Liver (tissue), 3 donors: ENCODE results near the gene RANBP3.

ENCODE experiments used
- CTCF ChIP-seq: fragments of 150-350 bp; IDR thresholded peaks from 2 replicates; pipeline ENCODE4 v1.5.1; 2017; ENCODE audit warnings: improper control_type of control experiment, low read depth, low read length; ENCODE audit not compliant: missing input control
- EGR1 ChIP-seq, 2 donors: IDR thresholded peaks; 2 replicates each; pipeline ENCODE4 v1.6.1; 2016 to 2018; ENCODE audit warnings: antibody characterized with exemption in 2 of 2, low read depth in 2 of 2
- FOXA1 ChIP-seq: IDR thresholded peaks from 2 replicates; pipeline ENCODE4 v1.6.1; 2016; ENCODE audit warnings: antibody characterized with exemption
- GABPA ChIP-seq, 2 donors: IDR thresholded peaks in 1 of 2; conservative IDR thresholded peaks in 1 of 2; 2 replicates each; pipeline ENCODE4 v1.6.1; 2016; ENCODE audit warnings: antibody characterized with exemption in 2 of 2, mild to moderate bottlenecking in 1 of 2, moderate library complexity in 1 of 2
- HNF4A ChIP-seq, 2 donors: conservative IDR thresholded peaks; 2 replicates each; pipeline ENCODE4 v1.6.1; 2016; ENCODE audit warnings: antibody characterized with exemption in 2 of 2, mild to moderate bottlenecking in 2 of 2
- JUND ChIP-seq, 2 donors: IDR thresholded peaks; 2 replicates each; pipeline ENCODE4 v1.6.1; 2016; ENCODE audit warnings: antibody characterized with exemption in 2 of 2
- RAD21 ChIP-seq, 2 donors: IDR thresholded peaks; 2 replicates each; pipeline ENCODE4 v1.6.1; 2016; ENCODE audit warnings: antibody characterized with exemption in 2 of 2, mild to moderate bottlenecking in 2 of 2
- REST ChIP-seq: IDR thresholded peaks from 2 replicates; pipeline ENCODE4 v1.6.1; 2016; ENCODE audit warnings: antibody characterized with exemption, mild to moderate bottlenecking
- TAF1 ChIP-seq: conservative IDR thresholded peaks from 2 replicates; pipeline ENCODE4 v1.6.1; 2016; ENCODE audit warnings: antibody characterized with exemption, mild to moderate bottlenecking
- YY1 ChIP-seq: IDR thresholded peaks from 2 replicates; pipeline ENCODE4 v1.6.1; 2016; ENCODE audit warnings: antibody characterized with exemption, mild to moderate bottlenecking
- TF ChIP-seq, protein P1 (sequence below): IDR thresholded peaks from 2 replicates; pipeline ENCODE4 v1.6.1; 2016; ENCODE audit warnings: antibody characterized with exemption
- donor health status: healthy.
- donor health status: healthy.

- TF ChIP-seq, protein P1, sequence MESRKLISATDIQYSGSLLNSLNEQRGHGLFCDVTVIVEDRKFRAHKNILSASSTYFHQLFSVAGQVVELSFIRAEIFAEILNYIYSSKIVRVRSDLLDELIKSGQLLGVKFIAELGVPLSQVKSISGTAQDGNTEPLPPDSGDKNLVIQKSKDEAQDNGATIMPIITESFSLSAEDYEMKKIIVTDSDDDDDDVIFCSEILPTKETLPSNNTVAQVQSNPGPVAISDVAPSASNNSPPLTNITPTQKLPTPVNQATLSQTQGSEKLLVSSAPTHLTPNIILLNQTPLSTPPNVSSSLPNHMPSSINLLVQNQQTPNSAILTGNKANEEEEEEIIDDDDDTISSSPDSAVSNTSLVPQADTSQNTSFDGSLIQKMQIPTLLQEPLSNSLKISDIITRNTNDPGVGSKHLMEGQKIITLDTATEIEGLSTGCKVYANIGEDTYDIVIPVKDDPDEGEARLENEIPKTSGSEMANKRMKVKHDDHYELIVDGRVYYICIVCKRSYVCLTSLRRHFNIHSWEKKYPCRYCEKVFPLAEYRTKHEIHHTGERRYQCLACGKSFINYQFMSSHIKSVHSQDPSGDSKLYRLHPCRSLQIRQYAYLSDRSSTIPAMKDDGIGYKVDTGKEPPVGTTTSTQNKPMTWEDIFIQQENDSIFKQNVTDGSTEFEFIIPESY = no peak
- TF ChIP-seq CTCF = no peak
- no peak for TF ChIP-seq TAF1
- TF ChIP-seq YY1 = peak; percentile 38
- peak; percentile 11 to 25 for TF ChIP-seq HNF4A (conservative IDR thresholded peaks at IDR 0.05)
- no peak for TF ChIP-seq EGR1 (IDR thresholded peaks at IDR 0.05; ENCODE audit: low read depth in 2 of 2)
- TF ChIP-seq GABPA (IDR thresholded peaks at IDR 0.05 in 1 of 2, conservative IDR thresholded peaks at IDR 0.05 in 1 of 2) = no peak
- TF ChIP-seq RAD21 (IDR thresholded peaks at IDR 0.05) = no peak
- TF ChIP-seq JUND (IDR thresholded peaks at IDR 0.05) = no peak
- TF ChIP-seq FOXA1 = peak; percentile 25
- TF ChIP-seq REST = no peak
Measured at GRCh38 chr19:5953030-5953589, 24.8 kb downstream of the RANBP3 start.
